ENCODE measurements around the gene PLCL1. TPM values are rescaled to one million over a fixed set of nuclear protein-coding genes. Genes with fewer than 3 reads are reported as not detected.

The PLCL1 gene
- total RNA-seq, 2 donors from 2014 or later, result 2.0 to 2.9 TPM

DNA sequence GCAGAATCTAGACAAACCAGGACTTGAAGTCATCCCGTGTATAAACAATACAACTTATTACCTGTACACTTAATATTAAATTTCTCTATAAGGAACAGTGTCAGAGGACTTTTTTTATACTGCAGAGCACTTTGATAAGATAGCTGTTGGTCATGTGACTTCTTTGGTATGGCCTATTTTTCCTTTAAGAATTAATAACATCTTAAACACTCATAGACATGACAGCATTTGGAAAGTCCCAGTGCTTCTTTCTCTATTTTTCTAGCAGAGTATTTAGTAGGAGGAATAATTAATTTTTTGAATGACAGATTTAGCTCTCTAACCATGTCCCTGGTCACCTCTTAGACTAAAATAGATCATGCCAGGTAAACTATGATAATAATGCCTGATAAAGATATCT is 59.4 kb downstream of the PLCL1 start:
- DNase-seq (no peak), ATAC-seq (no peak)
- WGBS, 2 donors, result 81 to 89% methylated on average over 1 of the region's 1 CpG
- H3K9me3 ChIP-seq, result no peaks in the 10 kb centered on the region
- no peaks in the 10 kb centered on the region for H3K36me3 ChIP-seq (replicated peaks in 1 of 2; ENCODE audit: insufficient read depth in 1 of 2, low read depth in 2 of 2)
- TF ChIP-seq, protein P1, sequence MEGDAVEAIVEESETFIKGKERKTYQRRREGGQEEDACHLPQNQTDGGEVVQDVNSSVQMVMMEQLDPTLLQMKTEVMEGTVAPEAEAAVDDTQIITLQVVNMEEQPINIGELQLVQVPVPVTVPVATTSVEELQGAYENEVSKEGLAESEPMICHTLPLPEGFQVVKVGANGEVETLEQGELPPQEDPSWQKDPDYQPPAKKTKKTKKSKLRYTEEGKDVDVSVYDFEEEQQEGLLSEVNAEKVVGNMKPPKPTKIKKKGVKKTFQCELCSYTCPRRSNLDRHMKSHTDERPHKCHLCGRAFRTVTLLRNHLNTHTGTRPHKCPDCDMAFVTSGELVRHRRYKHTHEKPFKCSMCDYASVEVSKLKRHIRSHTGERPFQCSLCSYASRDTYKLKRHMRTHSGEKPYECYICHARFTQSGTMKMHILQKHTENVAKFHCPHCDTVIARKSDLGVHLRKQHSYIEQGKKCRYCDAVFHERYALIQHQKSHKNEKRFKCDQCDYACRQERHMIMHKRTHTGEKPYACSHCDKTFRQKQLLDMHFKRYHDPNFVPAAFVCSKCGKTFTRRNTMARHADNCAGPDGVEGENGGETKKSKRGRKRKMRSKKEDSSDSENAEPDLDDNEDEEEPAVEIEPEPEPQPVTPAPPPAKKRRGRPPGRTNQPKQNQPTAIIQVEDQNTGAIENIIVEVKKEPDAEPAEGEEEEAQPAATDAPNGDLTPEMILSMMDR (IDR thresholded peaks at IDR 0.05), result no peak
- TF ChIP-seq POLR2A (IDR thresholded peaks at IDR 0.05), result no peak
- H3K4me3 ChIP-seq, result no peak overlapping the region
- intact Hi-C loops (cut with DNase I), result no loop called here
- no peaks in the 10 kb centered on the region for H3K27me3 ChIP-seq
- H3K4me1 ChIP-seq, result no peaks in the 10 kb centered on the region
- H3K27ac ChIP-seq, result no peak overlapping the region

DNA sequence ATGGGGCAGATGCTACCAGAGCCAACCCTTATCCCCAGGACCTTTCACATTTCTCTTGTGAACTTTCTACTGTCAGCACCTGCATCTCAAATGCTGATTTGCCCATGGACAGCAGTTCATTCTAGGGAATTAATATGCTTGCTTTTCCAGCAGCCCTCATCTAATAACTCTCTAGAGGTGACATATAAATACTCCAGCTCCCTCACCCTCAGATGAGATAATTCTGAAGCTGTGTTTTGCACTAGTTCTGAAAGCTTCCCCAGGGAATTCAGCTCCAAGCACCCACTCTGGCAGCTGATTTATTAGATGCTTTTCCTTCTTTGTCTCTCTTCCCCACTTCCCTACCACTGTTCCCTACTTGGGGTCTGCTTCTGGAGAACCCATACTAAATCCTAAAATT is 62.1 kb downstream of the PLCL1 start:
- DNase-seq, result no peak
- intact Hi-C loops (cut with DNase I), result no loop called here
- Histone ChIP-seq H3K9me3 (no peaks in the 10 kb centered on the region), H3K4me3 (no peak overlapping the region), H3K4me1 (peaks cover 2% of the 10 kb centered on the region), H3K27ac (no peak overlapping the region), H3K36me3 (replicated peaks in 1 of 2; ENCODE audit: insufficient read depth in 1 of 2, low read depth in 2 of 2) (no peaks in the 10 kb centered on the region), H3K27me3 (no peaks in the 10 kb centered on the region)
- ATAC-seq, result no peak
- TF ChIP-seq, protein P1 (IDR thresholded peaks at IDR 0.05), result no peak
- TF ChIP-seq POLR2A (IDR thresholded peaks at IDR 0.05), result no peak

GRCh38 chr2:197867033-197867432 is 62.6 kb downstream of the PLCL1 start:
- H3K4me3 ChIP-seq, result no peak overlapping the region
- TF ChIP-seq, protein P1 (IDR thresholded peaks at IDR 0.05), result no peak
- TF ChIP-seq POLR2A (IDR thresholded peaks at IDR 0.05), result no peak
- no peak for DNase-seq
- peaks cover 7% of the 10 kb centered on the region for H3K4me1 ChIP-seq
- H3K27ac ChIP-seq, result no peak overlapping the region
- intact Hi-C loops (cut with DNase I), result no loop called here
- no peaks in the 10 kb centered on the region for H3K9me3 ChIP-seq
- no peaks in the 10 kb centered on the region for H3K36me3 ChIP-seq (replicated peaks in 1 of 2; ENCODE audit: insufficient read depth in 1 of 2, low read depth in 2 of 2)
- H3K27me3 ChIP-seq, result no peaks in the 10 kb centered on the region
- ATAC-seq, result no peak
- WGBS, 2 donors, result 95 to 100% methylated on average over 2 of the region's 2 CpGs

- no peak for DNase-seq
- no peaks in the 10 kb centered on the region for H3K9me3 ChIP-seq
- H3K36me3 ChIP-seq (replicated peaks in 1 of 2; ENCODE audit: insufficient read depth in 1 of 2, low read depth in 2 of 2), result no peaks in the 10 kb centered on the region
- ATAC-seq, result no peak
- H3K27me3 ChIP-seq, result no peaks in the 10 kb centered on the region
- no peak overlapping the region for H3K4me3 ChIP-seq
- 69 to 76% methylated on average over 3 of the region's 3 CpGs for WGBS, 2 donors
- H3K27ac ChIP-seq, result no peak overlapping the region
- peaks cover 11% of the 10 kb centered on the region for H3K4me1 ChIP-seq
- intact Hi-C loops (cut with DNase I), result no loop called here
- no peak for TF ChIP-seq POLR2A (IDR thresholded peaks at IDR 0.05)
- TF ChIP-seq, protein P1 (IDR thresholded peaks at IDR 0.05), result no peak
Measured at GRCh38 chr2:197867624-197868023, 63.2 kb downstream of the PLCL1 start.

GRCh38 chr2:197868206-197868605 is 63.8 kb downstream of the PLCL1 start:
- Histone ChIP-seq H3K27me3 (no peaks in the 10 kb centered on the region), H3K9me3 (no peaks in the 10 kb centered on the region), H3K4me3 (no peak overlapping the region), H3K27ac (no peak overlapping the region), H3K4me1 (peaks cover 11% of the 10 kb centered on the region), H3K36me3 (replicated peaks in 1 of 2; ENCODE audit: insufficient read depth in 1 of 2, low read depth in 2 of 2) (no peaks in the 10 kb centered on the region)
- DNase-seq (no peak), ATAC-seq (no peak)
- TF ChIP-seq, protein P1 (IDR thresholded peaks at IDR 0.05), result no peak
- no peak for TF ChIP-seq POLR2A (IDR thresholded peaks at IDR 0.05)
- WGBS, 2 donors, result 84 to 86% methylated on average over 3 of the region's 3 CpGs
- intact Hi-C loops (cut with DNase I), result no loop called here
